ENCODE measurements around the gene SPRR3.
"Not testable (repeated sequence)": the region's sequence is repeated elsewhere in the genome, so short reads cannot be mapped to it uniquely, and the experiment has no call there.

The SPRR3 gene

GRCh38 chr1:153021829-153022228 lies 20.3 kb downstream of the SPRR3 start:
- H4K91ac ChIP-seq (ENCODE audit: low read depth, low read length); H3K18ac ChIP-seq (ENCODE audit: low read length); DNase-seq; H3K9me3 ChIP-seq (ENCODE audit: insufficient read depth, low read depth, low read length); H2BK5ac ChIP-seq (ENCODE audit: low read depth, low read length, poor library complexity); H2AK5ac ChIP-seq (ENCODE audit: low read length); H3K36me3 ChIP-seq (ENCODE audit: control insufficient read depth in 1 of 2, insufficient read depth in 2 of 2, low read length in 2 of 2); H3K4me1 ChIP-seq (ENCODE audit: control insufficient read depth in 1 of 2, insufficient read depth in 2 of 2, low read length in 2 of 2); H3K27ac ChIP-seq (ENCODE audit: low read depth, low read length); H3K14ac ChIP-seq (ENCODE audit: low read length); H3K4ac ChIP-seq (ENCODE audit: low read depth, low read length); H3K23ac ChIP-seq (ENCODE audit: low read length); H3K4me2 ChIP-seq (ENCODE audit: low read length); H3K4me3 ChIP-seq (ENCODE audit: low read depth, low read length); H3K27me3 ChIP-seq (ENCODE audit: insufficient read depth, low read length); H2BK12ac ChIP-seq (ENCODE audit: low read length); H3K79me2 ChIP-seq (ENCODE audit: control insufficient read depth, insufficient read depth, low read length, poor library complexity); H3K9ac ChIP-seq (ENCODE audit: low read length); H2AFZ ChIP-seq (ENCODE audit: insufficient read depth, low read length, poor library complexity); H4K12ac ChIP-seq (ENCODE audit: low read depth, low read length); H4K8ac ChIP-seq (ENCODE audit: low read depth, low read length); H2BK120ac ChIP-seq (ENCODE audit: insufficient read depth, low read length, poor library complexity); H3K79me1 ChIP-seq (ENCODE audit: low read length): not testable (repeated sequence)
- no CpG with 5 or more reads among the region's 2 CpGs for WGBS (ENCODE audit: extremely low coverage, insufficient coverage, insufficient read length)

GRCh38 chr1:153022340-153022739 lies 20.8 kb downstream of the SPRR3 start:
- H3K27me3 ChIP-seq (ENCODE audit: insufficient read depth, low read length); H3K23ac ChIP-seq (ENCODE audit: low read length); H3K79me1 ChIP-seq (ENCODE audit: low read length); H3K4me2 ChIP-seq (ENCODE audit: low read length); H2BK12ac ChIP-seq (ENCODE audit: low read length); H3K36me3 ChIP-seq (ENCODE audit: control insufficient read depth in 1 of 2, insufficient read depth in 2 of 2, low read length in 2 of 2); H3K14ac ChIP-seq (ENCODE audit: low read length); H3K18ac ChIP-seq (ENCODE audit: low read length); H3K4me1 ChIP-seq (ENCODE audit: control insufficient read depth in 1 of 2, insufficient read depth in 2 of 2, low read length in 2 of 2); H2AK5ac ChIP-seq (ENCODE audit: low read length); H2BK5ac ChIP-seq (ENCODE audit: low read depth, low read length, poor library complexity); H4K12ac ChIP-seq (ENCODE audit: low read depth, low read length); H3K4ac ChIP-seq (ENCODE audit: low read depth, low read length); H3K27ac ChIP-seq (ENCODE audit: low read depth, low read length); H3K4me3 ChIP-seq (ENCODE audit: low read depth, low read length); H3K79me2 ChIP-seq (ENCODE audit: control insufficient read depth, insufficient read depth, low read length, poor library complexity); H4K8ac ChIP-seq (ENCODE audit: low read depth, low read length); H4K91ac ChIP-seq (ENCODE audit: low read depth, low read length); H3K9ac ChIP-seq (ENCODE audit: low read length); DNase-seq; H2BK120ac ChIP-seq (ENCODE audit: insufficient read depth, low read length, poor library complexity); H3K9me3 ChIP-seq (ENCODE audit: insufficient read depth, low read depth, low read length); H2AFZ ChIP-seq (ENCODE audit: insufficient read depth, low read length, poor library complexity): not testable (repeated sequence)
- no CpG with 5 or more reads among the region's 9 CpGs for WGBS (ENCODE audit: extremely low coverage, insufficient coverage, insufficient read length)

- no peak overlapping the region for H3K27ac ChIP-seq (ENCODE audit: low read depth, low read length)
- no peaks in the 10 kb centered on the region for H3K36me3 ChIP-seq (ENCODE audit: control insufficient read depth in 1 of 2, insufficient read depth in 2 of 2, low read length in 2 of 2)
- H3K4ac ChIP-seq (ENCODE audit: low read depth, low read length) = no peak overlapping the region
- no peak overlapping the region for H4K8ac ChIP-seq (ENCODE audit: low read depth, low read length)
- H3K4me3 ChIP-seq (ENCODE audit: low read depth, low read length) = no peak overlapping the region
- H2AK5ac ChIP-seq (ENCODE audit: low read length) = no peak overlapping the region
- no peaks in the 10 kb centered on the region for H3K27me3 ChIP-seq (ENCODE audit: insufficient read depth, low read length)
- H3K79me2 ChIP-seq (ENCODE audit: control insufficient read depth, insufficient read depth, low read length, poor library complexity) = no peaks in the 10 kb centered on the region
- WGBS (ENCODE audit: extremely low coverage, insufficient coverage, insufficient read length) = no CpG with 5 or more reads among the region's 7 CpGs
- no peaks in the 10 kb centered on the region for H3K79me1 ChIP-seq (ENCODE audit: low read length)
- H3K4me1 ChIP-seq (ENCODE audit: control insufficient read depth in 1 of 2, insufficient read depth in 2 of 2, low read length in 2 of 2) = no peaks in the 10 kb centered on the region
- H3K18ac ChIP-seq (ENCODE audit: low read length) = no peak overlapping the region
- no peak overlapping the region for H2BK12ac ChIP-seq (ENCODE audit: low read length)
- no peak overlapping the region for H3K14ac ChIP-seq (ENCODE audit: low read length)
- no peaks in the 10 kb centered on the region for H3K9me3 ChIP-seq (ENCODE audit: insufficient read depth, low read depth, low read length)
- H2BK5ac ChIP-seq (ENCODE audit: low read depth, low read length, poor library complexity) = no peak overlapping the region
- H3K9ac ChIP-seq (ENCODE audit: low read length) = no peak overlapping the region
- no peak for DNase-seq
- no peak overlapping the region for H4K12ac ChIP-seq (ENCODE audit: low read depth, low read length)
- no peak overlapping the region for H4K91ac ChIP-seq (ENCODE audit: low read depth, low read length)
- no peak overlapping the region for H3K23ac ChIP-seq (ENCODE audit: low read length)
- no peak overlapping the region for H2AFZ ChIP-seq (ENCODE audit: insufficient read depth, low read length, poor library complexity)
- H2BK120ac ChIP-seq (ENCODE audit: insufficient read depth, low read length, poor library complexity) = no peak overlapping the region
- no peak overlapping the region for H3K4me2 ChIP-seq (ENCODE audit: low read length)
Observed at GRCh38 chr1:153023109-153023508, 21.6 kb downstream of the SPRR3 start.

DNA sequence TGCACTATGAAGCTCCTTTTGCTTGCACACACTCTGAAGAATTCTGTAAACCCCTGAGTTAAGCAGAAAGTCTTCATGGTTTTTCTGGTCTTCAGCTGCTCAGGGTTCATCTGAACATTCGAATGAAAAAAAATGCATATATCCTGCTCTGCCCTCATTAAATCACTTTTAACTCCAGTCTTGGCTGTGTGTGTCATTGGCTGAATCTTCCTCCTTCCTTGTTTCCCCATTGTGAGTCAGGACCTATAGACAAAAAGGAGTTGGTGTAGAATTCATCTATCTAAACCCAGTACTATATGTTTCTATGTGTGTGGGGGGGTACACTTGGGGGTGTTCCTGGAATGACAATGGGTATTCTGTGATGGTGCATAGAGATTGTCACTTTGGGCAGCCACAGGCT lies 22.9 kb downstream of the SPRR3 start:
- no peak overlapping the region for H3K14ac ChIP-seq (ENCODE audit: low read length)
- no peaks in the 10 kb centered on the region for H3K36me3 ChIP-seq (ENCODE audit: control insufficient read depth in 1 of 2, insufficient read depth in 2 of 2, low read length in 2 of 2)
- no peak overlapping the region for H2BK12ac ChIP-seq (ENCODE audit: low read length)
- no peak overlapping the region for H3K4ac ChIP-seq (ENCODE audit: low read depth, low read length)
- whole genome bisulfite sequencing (ENCODE audit: extremely low coverage, insufficient coverage, insufficient read length) = no CpG with 5 or more reads among the region's 1 CpG
- no peaks in the 10 kb centered on the region for H3K79me2 ChIP-seq (ENCODE audit: control insufficient read depth, insufficient read depth, low read length, poor library complexity)
- no peak overlapping the region for H2BK120ac ChIP-seq (ENCODE audit: insufficient read depth, low read length, poor library complexity)
- H3K4me1 ChIP-seq (ENCODE audit: control insufficient read depth in 1 of 2, insufficient read depth in 2 of 2, low read length in 2 of 2) = no peaks in the 10 kb centered on the region
- H4K12ac ChIP-seq (ENCODE audit: low read depth, low read length) = no peak overlapping the region
- H3K9me3 ChIP-seq (ENCODE audit: insufficient read depth, low read depth, low read length) = no peaks in the 10 kb centered on the region
- DNase-seq = no peak
- no peak overlapping the region for H4K8ac ChIP-seq (ENCODE audit: low read depth, low read length)
- no peak overlapping the region for H3K23ac ChIP-seq (ENCODE audit: low read length)
- no peaks in the 10 kb centered on the region for H3K79me1 ChIP-seq (ENCODE audit: low read length)
- H3K27ac ChIP-seq (ENCODE audit: low read depth, low read length) = no peak overlapping the region
- H3K18ac ChIP-seq (ENCODE audit: low read length) = no peak overlapping the region
- no peak overlapping the region for H2BK5ac ChIP-seq (ENCODE audit: low read depth, low read length, poor library complexity)
- H3K27me3 ChIP-seq (ENCODE audit: insufficient read depth, low read length) = no peaks in the 10 kb centered on the region
- H2AK5ac ChIP-seq (ENCODE audit: low read length) = no peak overlapping the region
- H4K91ac ChIP-seq (ENCODE audit: low read depth, low read length) = no peak overlapping the region
- H2AFZ ChIP-seq (ENCODE audit: insufficient read depth, low read length, poor library complexity) = no peak overlapping the region
- no peak overlapping the region for H3K4me3 ChIP-seq (ENCODE audit: low read depth, low read length)
- H3K4me2 ChIP-seq (ENCODE audit: low read length) = no peak overlapping the region
- H3K9ac ChIP-seq (ENCODE audit: low read length) = no peak overlapping the region

Measured in trophoblast cell (in vitro differentiated cells and primary cell).